Tibial artery (tissue), 4 donors: ENCODE measurements around the gene DKK3.
A peak's percentile ranks its signal among the peaks of the same experiment; 100 is the strongest.

Experiments used
- DNase-seq, 2 donors: peaks; one replicate each; pipeline ENCODE4 v3.0.0-alpha.2; 2019
- H3K27ac ChIP-seq, 2 donors: fragments of 200-600 bp; sonication (generic) in 1 of 2; 1 replicate in 1 of 2; 2 replicates in 1 of 2; pipeline ENCODE4 v1.5.1; 2018 to 2019; ENCODE audit warnings: mild to moderate bottlenecking in 1 of 2
- H3K27me3 ChIP-seq, 2 donors: fragments of 200-600 bp; sonication (generic) in 1 of 2; one replicate each; pipeline versions ENCODE4 v1.5.1 to v1.6.0; 2016 to 2019
- H3K36me3 ChIP-seq, 3 donors: fragments of 200-600 bp; sonication (generic) in 2 of 3; one replicate each; pipeline ENCODE4 v1.5.1; 2016 to 2019; ENCODE audit warnings: mild to moderate bottlenecking in 2 of 3
- H3K4me1 ChIP-seq, 4 donors: fragments of 200-600 bp; sonication (generic) in 2 of 4; 1 replicate in 3 of 4; 2 replicates in 1 of 4; pipeline ENCODE4 v1.5.1; 2016 to 2019
- H3K4me3 ChIP-seq, 2 donors: fragments of 200-600 bp; sonication (generic) in 1 of 2; 1 replicate in 1 of 2; 2 replicates in 1 of 2; pipeline ENCODE4 v1.5.1; 2018 to 2019; ENCODE audit warnings: mild to moderate bottlenecking in 2 of 2
- H3K9me3 ChIP-seq, 3 donors: fragments of 200-600 bp; sonication (generic) in 1 of 3; one replicate each; pipeline ENCODE4 v1.5.1; 2016 to 2019
- intact Hi-C: fragments of 100-400 bp; cut with DNase I; formaldehyde crosslinking; loops from one replicate; pipeline ENCODE4 v1.15.0; 2023; ENCODE audit warnings: low total_unique reads
- TF ChIP-seq, protein P1 (sequence below), 2 experiments: fragments of 200-600 bp in 1 of 2; fragments of 450-650 bp in 1 of 2; IDR thresholded peaks; one replicate each; pipeline ENCODE4 v1.5.1; 2017 to 2019; ENCODE audit warnings: antibody characterized with exemption in 2 of 2, mild to moderate bottlenecking in 1 of 2, moderate library complexity in 1 of 2

The DKK3 gene

DNA sequence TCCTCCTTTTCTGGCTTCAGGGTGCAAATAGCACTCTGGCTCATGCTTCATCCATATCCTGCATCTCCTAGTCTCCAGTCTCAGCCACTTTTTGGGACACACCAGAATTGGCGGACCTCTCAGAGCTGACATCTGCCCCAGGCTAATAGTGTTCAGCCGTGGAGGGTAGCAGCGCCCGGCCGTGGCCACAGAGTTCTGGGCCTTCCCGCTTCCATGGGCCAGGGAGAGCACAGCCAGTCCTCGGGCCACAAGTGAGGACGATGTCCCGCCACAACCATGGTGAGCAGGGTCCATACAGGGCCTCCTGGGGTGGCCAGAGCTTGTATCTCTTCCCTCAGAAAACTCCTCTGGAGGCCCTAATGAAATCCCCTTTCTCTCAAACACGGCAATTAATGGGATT, 26.0 kb downstream of the DKK3 start:
- no peak for DNase-seq
- H3K9me3 ChIP-seq = no peaks in the 10 kb centered on the region
- TF ChIP-seq, protein P1, sequence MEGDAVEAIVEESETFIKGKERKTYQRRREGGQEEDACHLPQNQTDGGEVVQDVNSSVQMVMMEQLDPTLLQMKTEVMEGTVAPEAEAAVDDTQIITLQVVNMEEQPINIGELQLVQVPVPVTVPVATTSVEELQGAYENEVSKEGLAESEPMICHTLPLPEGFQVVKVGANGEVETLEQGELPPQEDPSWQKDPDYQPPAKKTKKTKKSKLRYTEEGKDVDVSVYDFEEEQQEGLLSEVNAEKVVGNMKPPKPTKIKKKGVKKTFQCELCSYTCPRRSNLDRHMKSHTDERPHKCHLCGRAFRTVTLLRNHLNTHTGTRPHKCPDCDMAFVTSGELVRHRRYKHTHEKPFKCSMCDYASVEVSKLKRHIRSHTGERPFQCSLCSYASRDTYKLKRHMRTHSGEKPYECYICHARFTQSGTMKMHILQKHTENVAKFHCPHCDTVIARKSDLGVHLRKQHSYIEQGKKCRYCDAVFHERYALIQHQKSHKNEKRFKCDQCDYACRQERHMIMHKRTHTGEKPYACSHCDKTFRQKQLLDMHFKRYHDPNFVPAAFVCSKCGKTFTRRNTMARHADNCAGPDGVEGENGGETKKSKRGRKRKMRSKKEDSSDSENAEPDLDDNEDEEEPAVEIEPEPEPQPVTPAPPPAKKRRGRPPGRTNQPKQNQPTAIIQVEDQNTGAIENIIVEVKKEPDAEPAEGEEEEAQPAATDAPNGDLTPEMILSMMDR (IDR thresholded peaks at IDR 0.05) = no peak
- no peaks in the 10 kb centered on the region for H3K36me3 ChIP-seq
- H3K27ac ChIP-seq = peak overlapping the region; percentile 17 to 83
- peaks cover 11 to 89% (median 48%) of the 10 kb centered on the region in 4 donors for H3K4me1 ChIP-seq
- intact Hi-C loops = no loop called here
- no peak overlapping the region for H3K4me3 ChIP-seq
- no peaks in the 10 kb centered on the region for H3K27me3 ChIP-seq

DNA sequence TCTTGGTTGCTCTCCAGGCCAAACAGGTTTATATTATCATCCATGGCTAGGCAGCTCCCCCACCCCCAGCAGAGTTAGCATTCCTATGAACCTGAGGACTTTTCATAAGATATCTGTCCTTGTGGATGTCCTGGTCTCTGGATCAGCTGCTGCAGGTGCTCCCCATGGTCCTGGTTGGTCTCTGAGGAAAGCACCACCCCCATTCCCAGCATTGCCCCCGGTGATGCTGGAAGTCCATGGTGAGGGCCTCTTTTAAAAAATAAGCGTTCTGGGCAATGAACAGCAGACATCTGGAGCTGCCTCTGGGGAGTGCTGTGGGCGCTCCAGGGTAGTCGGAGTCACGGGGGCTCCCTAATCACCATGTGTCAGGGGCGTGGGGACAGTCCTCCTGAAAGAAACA, 26.6 kb downstream of the DKK3 start:
- no peak overlapping the region for H3K4me3 ChIP-seq
- intact Hi-C loops = no loop called here
- H3K4me1 ChIP-seq = peaks cover 11 to 95% (median 51%) of the 10 kb centered on the region in 4 donors
- H3K9me3 ChIP-seq = no peaks in the 10 kb centered on the region
- no peaks in the 10 kb centered on the region for H3K36me3 ChIP-seq
- peak in 1 of 2 donors; percentile 56 for DNase-seq
- no peaks in the 10 kb centered on the region for H3K27me3 ChIP-seq
- peak overlapping the region; percentile 74 to 83 for H3K27ac ChIP-seq
- TF ChIP-seq, protein P1 (IDR thresholded peaks at IDR 0.05) = no peak

DNA sequence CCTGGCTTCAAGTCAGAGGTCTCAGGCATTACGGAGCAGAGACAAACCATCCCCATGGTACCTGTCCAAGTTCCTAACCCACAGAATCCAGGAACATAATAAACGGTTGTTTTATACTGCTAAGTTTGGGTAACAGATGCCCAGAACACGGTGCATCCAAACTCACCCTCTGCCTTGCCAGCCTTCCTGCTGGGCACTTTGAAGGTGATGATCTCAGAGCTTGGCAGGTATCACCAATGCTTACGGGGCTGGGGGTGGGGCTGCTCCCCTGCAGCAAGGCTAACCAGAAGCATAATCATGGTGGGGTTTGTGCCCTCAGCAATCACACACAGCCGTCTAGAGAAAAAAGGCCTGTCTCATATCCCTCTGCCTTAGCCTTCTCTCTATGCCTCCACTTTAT, 27.1 kb downstream of the DKK3 start:
- Histone ChIP-seq H3K4me1 (peaks cover 11 to 100% (median 56%) of the 10 kb centered on the region in 4 donors), H3K27me3 (no peaks in the 10 kb centered on the region), H3K27ac (peak overlapping the region; percentile 74 to 83), H3K36me3 (no peaks in the 10 kb centered on the region), H3K9me3 (no peaks in the 10 kb centered on the region), H3K4me3 (no peak overlapping the region)
- TF ChIP-seq, protein P1 (IDR thresholded peaks at IDR 0.05) = no peak
- intact Hi-C loops = no loop called here
- DNase-seq = no peak

DNA sequence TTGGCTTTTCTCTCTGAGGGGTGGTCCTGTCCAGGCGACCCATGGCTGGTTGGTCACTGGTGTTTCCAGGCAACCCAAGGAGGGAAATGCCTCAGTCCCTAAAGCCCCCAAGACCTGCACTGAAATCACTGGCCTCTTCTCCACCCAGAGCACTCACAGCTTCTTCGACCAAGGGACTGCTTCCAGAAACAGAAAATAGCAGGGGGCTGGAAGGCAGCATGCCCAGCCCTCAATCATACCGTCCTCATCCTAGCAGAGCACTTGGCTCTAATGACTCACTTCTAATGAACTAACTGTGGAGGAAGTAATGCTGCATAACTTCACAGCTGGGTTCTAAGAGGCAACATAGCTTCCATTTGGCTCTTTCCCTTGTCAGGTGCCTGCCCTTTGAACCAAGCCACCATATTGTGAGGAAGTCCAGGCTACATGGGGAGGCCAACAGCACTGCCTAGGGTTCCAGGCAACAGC, 27.6 kb downstream of the DKK3 start:
- Histone ChIP-seq H3K36me3 (no peaks in the 10 kb centered on the region), H3K27me3 (no peaks in the 10 kb centered on the region), H3K9me3 (no peaks in the 10 kb centered on the region), H3K27ac (peak overlapping the region; percentile 74 to 83), H3K4me3 (no peak overlapping the region), H3K4me1 (peaks cover 11 to 100% (median 56%) of the 10 kb centered on the region in 4 donors)
- intact Hi-C loops = no loop called here
- no peak for DNase-seq
- TF ChIP-seq, protein P1 (IDR thresholded peaks at IDR 0.05) = no peak

DNA sequence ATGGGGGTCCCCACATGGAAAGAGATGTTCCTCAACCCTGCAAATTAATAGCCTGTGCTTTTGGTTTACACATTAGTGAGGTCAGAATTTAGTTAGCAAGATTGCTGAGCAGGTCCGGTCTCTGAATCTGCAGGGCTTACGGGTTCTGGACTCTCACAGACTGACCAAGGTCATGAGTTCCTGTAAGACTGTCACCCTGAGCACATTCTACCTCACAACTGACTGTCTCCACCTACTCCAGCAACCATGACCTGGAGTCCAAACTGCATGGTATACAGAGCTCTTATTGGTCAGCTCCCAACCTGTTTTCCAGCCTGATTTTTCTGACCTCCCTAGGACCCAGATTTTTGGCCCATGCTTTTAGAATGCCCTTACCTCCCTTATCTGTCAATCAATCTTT, 28.2 kb downstream of the DKK3 start:
- Histone ChIP-seq H3K9me3 (no peaks in the 10 kb centered on the region), H3K4me1 (peaks cover 11 to 100% (median 56%) of the 10 kb centered on the region in 4 donors), H3K36me3 (no peaks in the 10 kb centered on the region), H3K27me3 (no peaks in the 10 kb centered on the region), H3K27ac (peak overlapping the region; percentile 74 to 83), H3K4me3 (no peak overlapping the region)
- intact Hi-C loops = no loop called here
- DNase-seq = no peak
- TF ChIP-seq, protein P1 (IDR thresholded peaks at IDR 0.05) = no peak
